ENCODE data around the gene PTP4A1.
A peak's percentile ranks its signal among the peaks of the same experiment; 100 is the strongest.
"Not testable (repeated sequence)": the region's sequence is repeated elsewhere in the genome, so short reads cannot be mapped to it uniquely, and the experiment has no call there.

PTP4A1 gene

GRCh38 chr6:63581355-63582013 lies 9.2 kb downstream of the PTP4A1 start:
- no peaks in the 10 kb centered on the region for H3K27me3 Mint-ChIP-seq
- no peaks in the 10 kb centered on the region for H3K4me1 Mint-ChIP-seq (ENCODE audit: low read depth)
- intact Hi-C loops (cut with micrococcal nuclease) = no loop called here
- no peak overlapping the region for H3K27ac Mint-ChIP-seq
- no peak overlapping the region for H3K4me3 Mint-ChIP-seq
- H3K36me3 Mint-ChIP-seq (ENCODE audit: low read depth) = peaks cover 40% of the 10 kb centered on the region
- no peaks in the 10 kb centered on the region for H3K9me3 Mint-ChIP-seq

DNA sequence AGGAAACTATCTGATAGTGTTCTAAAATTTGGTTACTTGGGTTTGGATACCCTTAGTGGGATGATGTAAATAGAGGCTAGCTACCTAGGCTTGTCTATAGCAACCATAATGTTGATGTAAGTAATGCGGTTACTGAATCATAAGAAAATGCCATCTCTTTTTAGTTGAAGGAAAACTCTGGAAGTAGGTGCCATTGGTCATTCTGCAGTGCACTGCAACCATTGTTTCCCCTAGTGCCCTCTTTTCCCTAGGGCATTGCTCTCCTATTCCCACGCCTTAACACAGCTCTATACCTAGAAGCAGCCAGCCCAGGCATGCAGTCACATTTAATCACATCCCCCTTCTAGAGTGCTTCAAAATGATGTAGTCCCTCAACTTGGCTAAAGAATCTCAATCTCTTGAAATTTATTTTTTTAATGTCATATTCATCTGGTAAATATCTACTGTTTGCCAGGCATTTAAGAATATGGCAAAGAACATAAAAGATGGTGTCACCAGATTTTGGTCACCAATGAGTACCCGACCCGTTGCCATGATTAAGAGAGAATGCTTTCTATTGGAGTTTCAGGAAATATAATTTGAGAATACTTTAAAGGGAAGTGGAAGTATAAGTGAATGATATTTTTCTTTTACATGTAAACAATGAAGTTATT lies 10.4 kb downstream of the PTP4A1 start:
- H3K36me3 Mint-ChIP-seq (ENCODE audit: low read depth) = peaks cover 29% of the 10 kb centered on the region
- H3K27ac Mint-ChIP-seq = no peak overlapping the region
- no peaks in the 10 kb centered on the region for H3K4me1 Mint-ChIP-seq (ENCODE audit: low read depth)
- H3K27me3 Mint-ChIP-seq = no peaks in the 10 kb centered on the region
- intact Hi-C loops (cut with micrococcal nuclease) = no loop called here
- no peak overlapping the region for H3K4me3 Mint-ChIP-seq
- H3K9me3 Mint-ChIP-seq = no peaks in the 10 kb centered on the region

DNA sequence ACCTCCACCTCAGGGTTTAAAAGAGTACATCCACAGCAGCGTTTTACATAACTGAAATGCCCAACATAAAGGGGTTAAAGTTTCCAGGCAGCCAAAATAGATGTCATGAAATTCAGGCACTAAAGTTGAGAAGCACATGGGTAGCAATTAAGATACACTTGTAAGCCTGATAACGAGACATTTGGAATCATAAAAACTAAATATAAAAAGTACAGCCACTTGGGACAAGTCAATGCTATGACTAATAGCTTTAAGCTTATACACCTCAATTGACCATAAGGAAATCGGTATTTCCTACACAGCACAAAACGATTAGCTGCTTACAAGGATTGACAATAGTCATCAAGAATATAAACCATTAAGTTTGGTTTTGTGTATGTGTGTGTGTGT lies 11.8 kb downstream of the PTP4A1 start:
- H3K4me1 Mint-ChIP-seq (ENCODE audit: low read depth) = no peaks in the 10 kb centered on the region
- H3K4me3 Mint-ChIP-seq = no peak overlapping the region
- no peaks in the 10 kb centered on the region for H3K27me3 Mint-ChIP-seq
- H3K9me3 Mint-ChIP-seq = no peaks in the 10 kb centered on the region
- intact Hi-C loops (cut with micrococcal nuclease) = no loop called here
- H3K36me3 Mint-ChIP-seq (ENCODE audit: low read depth) = peaks cover 24% of the 10 kb centered on the region
- H3K27ac Mint-ChIP-seq = no peak overlapping the region

GRCh38 chr6:63584566-63584965 lies 12.3 kb downstream of the PTP4A1 start:
- no peak overlapping the region for H3K4me3 Mint-ChIP-seq
- no peak overlapping the region for H3K27ac Mint-ChIP-seq
- no peaks in the 10 kb centered on the region for H3K27me3 Mint-ChIP-seq
- H3K36me3 Mint-ChIP-seq (ENCODE audit: low read depth) = peaks cover 20% of the 10 kb centered on the region
- H3K4me1 Mint-ChIP-seq (ENCODE audit: low read depth) = no peaks in the 10 kb centered on the region
- H3K9me3 Mint-ChIP-seq = no peaks in the 10 kb centered on the region
- intact Hi-C loops (cut with micrococcal nuclease) = no loop called here

DNA sequence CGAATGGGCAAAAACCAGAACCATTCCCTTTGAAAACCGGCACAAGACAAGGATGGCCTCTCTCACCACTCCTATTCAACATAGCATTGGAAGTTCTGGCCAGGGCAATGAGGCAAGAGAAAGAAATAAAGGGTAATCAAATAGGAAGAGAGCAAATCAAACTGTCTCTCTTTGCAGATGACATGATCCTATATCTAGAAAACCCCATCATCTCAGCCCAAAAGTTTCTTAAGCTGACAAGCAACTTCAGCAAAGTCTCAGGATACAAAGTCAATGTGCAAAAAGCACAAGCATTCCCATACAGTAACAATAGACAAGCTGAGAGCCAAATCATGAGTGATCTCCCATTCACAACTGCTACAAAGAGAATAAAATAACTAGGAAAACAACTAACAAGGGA lies 13.4 kb downstream of the PTP4A1 start:
- H3K36me3 Mint-ChIP-seq (ENCODE audit: low read depth); H3K9me3 Mint-ChIP-seq; intact Hi-C loops (cut with micrococcal nuclease); H3K4me1 Mint-ChIP-seq (ENCODE audit: low read depth); H3K4me3 Mint-ChIP-seq; H3K27ac Mint-ChIP-seq; H3K27me3 Mint-ChIP-seq: not testable (repeated sequence)

DNA sequence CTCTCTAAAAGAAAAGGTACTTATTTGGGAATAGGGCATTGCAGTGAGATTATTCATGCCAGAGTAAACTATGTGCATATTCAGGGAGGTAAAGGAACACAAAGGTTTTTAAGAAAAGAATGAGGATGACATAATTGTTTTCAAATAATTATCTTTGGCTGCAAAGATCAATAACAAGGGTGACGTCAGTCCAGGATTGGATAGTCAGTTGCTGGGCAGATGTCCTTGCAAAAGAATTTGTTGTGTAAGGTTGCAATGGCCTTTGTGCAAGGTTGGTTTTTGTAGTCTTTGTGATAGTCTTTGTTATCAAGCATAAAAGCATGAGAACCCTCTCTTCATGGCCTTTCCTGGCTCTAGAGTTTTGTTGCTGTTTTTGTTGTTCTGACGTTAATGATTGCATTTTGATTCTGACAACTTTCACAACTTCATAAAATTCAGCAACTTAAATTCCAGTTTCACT lies 17.7 kb downstream of the PTP4A1 start:
- Mint-ChIP-seq H3K27ac (no peak overlapping the region), H3K36me3 (ENCODE audit: low read depth) (no peaks in the 10 kb centered on the region), H3K27me3 (no peaks in the 10 kb centered on the region), H3K4me3 (no peak overlapping the region), H3K9me3 (no peaks in the 10 kb centered on the region), H3K4me1 (ENCODE audit: low read depth) (no peaks in the 10 kb centered on the region)
- intact Hi-C loops (cut with micrococcal nuclease) = no loop called here

DNA sequence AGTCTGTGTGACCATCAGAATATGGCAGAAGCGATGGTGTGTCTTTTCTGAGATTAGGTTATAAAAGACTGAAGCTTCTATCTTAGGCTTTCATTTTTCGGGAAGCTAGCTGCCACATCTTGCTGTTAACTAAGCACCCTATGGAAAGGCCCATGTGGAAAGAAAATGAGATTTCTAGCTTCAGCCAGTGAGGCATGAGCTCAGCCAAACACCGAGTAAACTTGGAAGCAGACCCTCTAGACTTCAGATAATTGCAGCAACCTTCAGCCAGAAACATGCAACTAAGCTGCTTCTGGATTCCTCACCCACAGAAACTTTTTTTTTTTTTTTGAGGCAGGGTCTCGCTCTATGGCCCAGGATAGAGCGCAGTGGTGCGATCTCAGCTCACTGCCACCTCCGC lies 20.6 kb downstream of the PTP4A1 start:
- Mint-ChIP-seq H3K4me1 (ENCODE audit: low read depth) (peaks cover 2% of the 10 kb centered on the region), H3K36me3 (ENCODE audit: low read depth) (no peaks in the 10 kb centered on the region)
- intact Hi-C loops (cut with micrococcal nuclease) = no loop called here

DNA sequence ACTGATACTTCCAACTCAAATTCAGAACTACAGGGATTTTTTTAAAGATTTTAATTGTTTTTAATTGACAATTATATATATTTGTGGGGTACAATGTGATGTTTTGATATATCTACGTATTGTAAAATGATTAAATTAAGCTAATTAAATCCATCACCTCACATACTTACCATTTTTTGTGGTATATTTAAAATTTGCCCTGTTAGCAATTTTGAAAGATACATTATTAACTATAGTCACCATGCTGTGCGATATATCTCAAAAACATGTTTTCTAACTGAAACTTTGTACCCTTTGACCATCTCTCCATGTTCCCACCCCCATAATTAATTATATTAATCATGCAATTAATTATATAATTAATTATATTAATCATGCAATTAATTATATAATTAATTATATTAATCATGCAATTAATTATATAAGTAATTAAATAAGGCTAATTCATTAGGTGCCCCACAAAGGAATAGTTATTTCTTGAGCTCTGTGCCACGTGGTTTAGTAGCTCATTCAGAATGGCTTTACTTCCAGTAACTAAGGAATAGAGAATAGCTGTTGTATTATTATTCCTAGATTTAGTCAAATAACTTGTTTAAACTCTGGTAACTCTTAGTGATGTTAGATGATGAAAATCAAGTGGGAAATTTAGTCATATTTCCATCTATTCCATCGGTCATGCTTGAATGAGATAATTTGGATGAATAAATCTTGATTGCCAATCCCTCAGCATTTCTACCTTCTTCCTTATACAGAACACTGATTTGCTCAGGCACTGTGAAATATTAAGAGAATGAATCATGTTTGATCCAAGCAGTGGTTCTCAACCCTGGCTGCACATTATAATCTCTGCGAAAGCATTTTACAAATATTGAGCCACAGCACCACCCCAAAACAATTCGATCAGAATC lies 25.1 kb downstream of the PTP4A1 start:
- no peaks in the 10 kb centered on the region for H3K9me3 Mint-ChIP-seq
- peaks cover 5% of the 10 kb centered on the region for H3K27me3 Mint-ChIP-seq
- peak overlapping the region; percentile 74 for H3K4me3 Mint-ChIP-seq
- H3K36me3 Mint-ChIP-seq (ENCODE audit: low read depth) = no peaks in the 10 kb centered on the region
- intact Hi-C loops (cut with micrococcal nuclease) = loop anchor here (2.0 to 5.0 kb wide), 3 partner anchors 40 to 167 kb away; partner anchors contain the start of gene PHF3
- peaks cover 9% of the 10 kb centered on the region for H3K4me1 Mint-ChIP-seq (ENCODE audit: low read depth)
- no peak overlapping the region for H3K27ac Mint-ChIP-seq

More for the DNA sequence above, 20.6 kb downstream of the PTP4A1 start:
- Mint-ChIP-seq H3K27ac (no peak overlapping the region), H3K4me3 (no peak overlapping the region), H3K27me3 (peaks cover under 1% of the 10 kb centered on the region), H3K9me3 (no peaks in the 10 kb centered on the region)

GRCh38 chr6:63598049-63599036 lies 26.1 kb downstream of the PTP4A1 start:
- peaks cover 9% of the 10 kb centered on the region for H3K4me1 Mint-ChIP-seq (ENCODE audit: low read depth)
- H3K27me3 Mint-ChIP-seq = peaks cover 5% of the 10 kb centered on the region
- no peaks in the 10 kb centered on the region for H3K9me3 Mint-ChIP-seq
- intact Hi-C loops (cut with micrococcal nuclease) = loop anchor here (2.0 to 5.0 kb wide), 3 partner anchors 39 to 166 kb away; partner anchors contain the start of gene PHF3
- H3K27ac Mint-ChIP-seq = no peak overlapping the region
- peak overlapping the region; percentile 74 for H3K4me3 Mint-ChIP-seq
- H3K36me3 Mint-ChIP-seq (ENCODE audit: low read depth) = no peaks in the 10 kb centered on the region

- H3K27ac Mint-ChIP-seq = no peak overlapping the region
- intact Hi-C loops (cut with micrococcal nuclease) = loop anchor here (2.0 to 5.0 kb wide), 3 partner anchors 38 to 166 kb away; partner anchors contain the start of gene PHF3
- peaks cover 5% of the 10 kb centered on the region for H3K27me3 Mint-ChIP-seq
- no peaks in the 10 kb centered on the region for H3K9me3 Mint-ChIP-seq
- no peak overlapping the region for H3K4me3 Mint-ChIP-seq
- H3K36me3 Mint-ChIP-seq (ENCODE audit: low read depth) = no peaks in the 10 kb centered on the region
- peaks cover 9% of the 10 kb centered on the region for H3K4me1 Mint-ChIP-seq (ENCODE audit: low read depth)
Measured at GRCh38 chr6:63599243-63599642, 27.0 kb downstream of the PTP4A1 start.

- no peak overlapping the region for H3K4me3 Mint-ChIP-seq
- no peaks in the 10 kb centered on the region for H3K36me3 Mint-ChIP-seq (ENCODE audit: low read depth)
- intact Hi-C loops (cut with micrococcal nuclease) = no loop called here
- no peaks in the 10 kb centered on the region for H3K9me3 Mint-ChIP-seq
- no peak overlapping the region for H3K27ac Mint-ChIP-seq
- peaks cover 9% of the 10 kb centered on the region for H3K4me1 Mint-ChIP-seq (ENCODE audit: low read depth)
- H3K27me3 Mint-ChIP-seq = peaks cover 5% of the 10 kb centered on the region
Measured at GRCh38 chr6:63600136-63600535, 27.9 kb downstream of the PTP4A1 start.

GRCh38 chr6:63609231-63609630 lies 37.0 kb downstream of the PTP4A1 start:
- no peak overlapping the region for H3K4me3 Mint-ChIP-seq
- H3K9me3 Mint-ChIP-seq = no peaks in the 10 kb centered on the region
- intact Hi-C loops (cut with micrococcal nuclease) = no loop called here
- H3K4me1 Mint-ChIP-seq (ENCODE audit: low read depth) = no peaks in the 10 kb centered on the region
- H3K36me3 Mint-ChIP-seq (ENCODE audit: low read depth) = no peaks in the 10 kb centered on the region
- H3K27me3 Mint-ChIP-seq = peaks cover 3% of the 10 kb centered on the region
- H3K27ac Mint-ChIP-seq = no peak overlapping the region

GRCh38 chr6:63610944-63611343 lies 38.7 kb downstream of the PTP4A1 start:
- Mint-ChIP-seq H3K4me3 (no peak overlapping the region), H3K36me3 (ENCODE audit: low read depth) (no peaks in the 10 kb centered on the region), H3K27me3 (peaks cover 3% of the 10 kb centered on the region), H3K27ac (no peak overlapping the region), H3K4me1 (ENCODE audit: low read depth) (no peaks in the 10 kb centered on the region), H3K9me3 (no peaks in the 10 kb centered on the region)
- intact Hi-C loops (cut with micrococcal nuclease) = no loop called here
